Muscle layer of colon (tissue), 2 donors: ENCODE results near the gene SQSTM1.
A peak's percentile ranks its signal among the peaks of the same experiment; 100 is the strongest.

Experiments used
- H3K27ac ChIP-seq: one replicate; pipeline ENCODE4 v1.7.0; 2013; ENCODE audit warnings: low read depth, mild to moderate bottlenecking, low read length, moderate library complexity
- H3K27me3 ChIP-seq, 2 donors: one replicate each; pipeline ENCODE4 v1.7.0; 2013; ENCODE audit warnings: low read length in 2 of 2, mild to moderate bottlenecking in 2 of 2; ENCODE audit not compliant: insufficient read depth in 2 of 2, control insufficient read depth in 1 of 2
- H3K36me3 ChIP-seq: one replicate; pipeline ENCODE4 v1.7.0; 2013; ENCODE audit warnings: mild to moderate bottlenecking, low read length; ENCODE audit not compliant: insufficient read depth
- H3K4me1 ChIP-seq: one replicate; pipeline ENCODE4 v1.7.0; 2013; ENCODE audit warnings: mild to moderate bottlenecking, low read length; ENCODE audit not compliant: insufficient read depth
- H3K4me3 ChIP-seq, 2 donors: one replicate each; pipeline ENCODE4 v1.7.0; 2013; ENCODE audit warnings: low read length in 2 of 2, low read depth in 1 of 2, mild to moderate bottlenecking in 1 of 2, moderate library complexity in 1 of 2
- H3K9ac ChIP-seq: one replicate; pipeline ENCODE4 v1.7.0; 2013; ENCODE audit warnings: low read length
- H3K9me3 ChIP-seq: one replicate; pipeline ENCODE4 v1.7.0; 2013; ENCODE audit warnings: mild to moderate bottlenecking, low read length
- donor health status: abdominal sarcoma.
- donor health status: Adenocarcinoma of cecum.

Gene SQSTM1

DNA sequence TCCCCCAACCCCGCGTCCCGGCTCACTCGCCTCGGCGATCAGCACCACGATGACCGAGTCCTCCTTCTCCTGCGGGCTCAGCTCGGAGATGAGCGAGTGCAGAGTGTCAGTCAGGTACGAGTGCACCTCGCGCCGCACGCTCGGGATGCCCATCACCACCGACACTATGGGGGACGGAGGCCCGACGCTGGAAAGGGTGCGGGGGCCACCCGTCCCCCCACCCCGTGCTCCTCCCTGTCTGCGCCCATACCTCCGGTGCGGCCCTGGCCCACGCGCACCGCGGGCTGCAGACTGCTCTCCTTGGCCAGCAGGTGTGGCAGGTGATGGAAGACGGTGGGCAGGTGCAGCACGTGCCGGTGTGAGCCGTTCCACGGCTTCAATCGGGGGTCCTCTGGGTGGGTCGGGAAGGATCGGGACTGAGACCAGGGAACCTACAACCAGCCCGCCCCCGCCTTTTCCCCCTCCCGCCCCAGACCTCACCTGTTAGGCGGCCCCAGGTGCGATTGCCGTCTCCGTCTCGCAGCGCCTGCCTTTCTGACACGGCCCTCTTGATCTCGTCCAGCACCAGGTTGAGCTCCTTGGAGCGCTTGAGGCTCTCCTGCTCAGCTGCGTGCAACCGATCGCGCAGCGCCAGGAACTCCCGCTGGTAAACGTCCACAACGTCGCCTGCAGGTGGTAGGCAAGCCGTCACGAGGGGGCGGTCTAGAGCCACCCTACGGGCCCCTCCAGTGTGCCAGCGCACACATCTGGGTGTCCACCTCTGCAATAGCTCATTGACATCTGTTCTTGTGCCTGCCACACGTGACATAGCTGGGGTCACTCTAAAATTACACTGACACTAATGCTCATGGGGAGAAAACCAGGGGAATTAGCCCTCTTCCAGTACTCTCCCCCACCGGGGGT is 19.1 kb upstream of the SQSTM1 start:
- Histone ChIP-seq H3K27ac (no peak overlapping the region), H3K4me3 (no peak overlapping the region)

GRCh38 chr5:179802207-179802883 is 18.4 kb upstream of the SQSTM1 start:
- Histone ChIP-seq H3K27ac (no peak overlapping the region), H3K4me3 (no peak overlapping the region), H3K36me3 (peaks cover 35% of the 10 kb centered on the region), H3K9ac (no peak overlapping the region), H3K4me1 (peaks cover 32% of the 10 kb centered on the region), H3K27me3 (no peaks in the 10 kb centered on the region), H3K9me3 (no peaks in the 10 kb centered on the region)

More for the DNA sequence above, 19.1 kb upstream of the SQSTM1 start:
- Histone ChIP-seq H3K9me3 (no peaks in the 10 kb centered on the region), H3K9ac (no peak overlapping the region), H3K27me3 (no peaks in the 10 kb centered on the region), H3K36me3 (peaks cover 35% of the 10 kb centered on the region), H3K4me1 (peaks cover 37% of the 10 kb centered on the region)

DNA sequence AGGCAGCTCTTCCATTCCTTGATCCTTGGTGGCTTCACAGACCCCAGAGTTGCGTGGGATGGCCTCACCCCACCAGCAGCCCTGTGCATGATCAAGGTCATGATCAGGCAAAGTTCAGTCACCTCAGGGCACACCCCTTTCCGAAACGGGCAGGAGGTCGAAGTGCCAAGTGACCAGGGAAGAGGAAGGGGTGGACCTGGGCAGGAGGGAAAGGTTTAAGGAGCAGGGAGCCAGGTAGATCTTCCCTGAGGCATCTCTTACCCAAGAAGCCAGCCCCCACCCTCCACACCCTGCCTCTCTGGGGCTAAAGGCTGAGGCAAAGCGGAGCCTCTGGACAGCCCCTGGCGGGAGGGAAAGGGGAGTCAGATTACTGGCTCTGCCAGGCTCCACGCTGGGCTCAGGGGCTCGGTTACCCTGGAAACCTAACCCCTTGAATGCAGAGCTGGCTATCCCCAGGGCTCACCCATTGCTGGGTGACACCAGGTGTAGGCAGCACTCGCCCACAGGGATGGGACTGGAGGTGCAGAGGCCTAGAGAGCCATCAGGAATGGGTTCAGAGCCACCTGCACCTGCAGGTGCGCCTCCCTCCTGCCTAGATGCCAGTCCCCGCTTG is 17.6 kb upstream of the SQSTM1 start:
- no peak overlapping the region for H3K9ac ChIP-seq

DNA sequence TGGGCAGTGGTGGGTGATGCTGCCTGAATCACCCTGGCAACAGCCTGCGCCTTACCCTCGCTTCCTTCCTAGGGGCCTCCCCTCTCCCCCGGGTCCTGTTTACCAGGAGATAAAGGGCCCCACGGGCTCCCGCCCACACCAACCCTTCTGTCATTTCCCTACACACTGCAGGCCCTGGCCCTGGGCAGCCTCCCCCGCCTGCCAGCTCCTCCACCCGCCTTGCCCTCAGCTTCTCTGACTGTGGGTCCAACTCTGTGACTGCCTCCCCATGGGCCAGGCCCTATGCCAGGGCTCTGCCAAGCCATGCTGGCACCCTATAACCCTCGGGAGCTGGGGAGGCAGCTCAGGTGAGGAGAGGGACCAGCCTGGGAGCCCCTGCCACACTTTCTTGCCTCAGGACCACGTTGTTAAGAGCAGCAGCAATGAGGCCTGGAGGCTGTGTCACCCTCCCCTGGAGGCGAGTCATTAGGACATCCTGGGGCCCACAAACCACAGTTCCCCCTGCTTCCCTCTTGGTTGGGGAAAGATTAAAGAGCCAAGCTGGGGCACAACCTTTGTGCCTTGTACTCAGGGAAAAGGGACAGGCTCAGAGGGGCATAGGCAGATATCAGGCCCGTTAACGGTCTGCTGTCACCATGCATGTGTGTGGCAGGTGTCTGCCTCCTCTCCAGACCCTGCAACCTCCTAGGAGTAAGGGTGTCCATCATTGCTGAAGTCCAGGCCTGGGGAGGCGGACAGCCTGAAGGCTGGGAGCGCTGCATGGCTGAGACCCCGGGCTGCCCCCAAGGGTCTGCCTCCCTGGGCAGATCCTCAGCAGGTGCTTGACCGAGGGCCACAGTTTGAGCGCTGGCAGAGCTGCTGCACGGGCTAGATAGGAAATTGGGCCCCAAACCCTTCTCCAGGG is 16.8 kb upstream of the SQSTM1 start:
- H3K27ac ChIP-seq = no peak overlapping the region
- H3K9ac ChIP-seq = no peak overlapping the region
- peaks cover 25% of the 10 kb centered on the region for H3K36me3 ChIP-seq

More for the DNA sequence above, 17.6 kb upstream of the SQSTM1 start:
- no peak overlapping the region for H3K4me3 ChIP-seq
- H3K9me3 ChIP-seq = no peaks in the 10 kb centered on the region
- no peak overlapping the region for H3K27ac ChIP-seq
- no peaks in the 10 kb centered on the region for H3K27me3 ChIP-seq
- H3K4me1 ChIP-seq = peaks cover 32% of the 10 kb centered on the region
- peaks cover 33% of the 10 kb centered on the region for H3K36me3 ChIP-seq

DNA sequence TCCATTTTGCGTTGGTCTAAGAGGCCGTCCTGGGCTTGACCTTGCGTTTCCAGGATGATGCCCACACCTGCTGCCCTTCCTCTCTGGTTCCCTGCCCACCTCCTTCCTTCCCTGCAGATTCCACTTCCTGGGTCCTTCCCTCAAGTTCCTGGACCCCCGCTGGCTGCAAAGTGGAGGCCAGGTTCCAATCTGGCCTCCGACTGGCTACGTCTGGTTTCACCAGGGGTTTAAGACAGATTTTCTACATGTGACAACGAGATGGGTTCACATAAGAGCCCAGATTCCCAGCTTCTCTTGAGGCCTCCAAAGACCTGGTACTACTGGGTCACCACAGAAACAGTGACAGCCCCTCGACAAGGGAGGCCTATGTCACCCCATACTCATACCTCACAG is 16.2 kb upstream of the SQSTM1 start:
- Histone ChIP-seq H3K9ac (peak overlapping the region; percentile 54), H3K27me3 (no peaks in the 10 kb centered on the region), H3K9me3 (no peaks in the 10 kb centered on the region), H3K4me3 (peak overlapping the region in 1 of 2 donors; percentile 60), H3K4me1 (peaks cover 32% of the 10 kb centered on the region), H3K36me3 (peaks cover 18% of the 10 kb centered on the region), H3K27ac (no peak overlapping the region)

More for the DNA sequence above, 16.8 kb upstream of the SQSTM1 start:
- Histone ChIP-seq H3K9me3 (no peaks in the 10 kb centered on the region), H3K4me1 (peaks cover 32% of the 10 kb centered on the region), H3K27me3 (no peaks in the 10 kb centered on the region), H3K4me3 (no peak overlapping the region)

- Histone ChIP-seq H3K36me3 (peaks cover 13% of the 10 kb centered on the region), H3K4me1 (peaks cover 32% of the 10 kb centered on the region), H3K9ac (peak overlapping the region; percentile 54), H3K4me3 (peak overlapping the region; percentile 60 to 94), H3K27me3 (no peaks in the 10 kb centered on the region), H3K9me3 (no peaks in the 10 kb centered on the region), H3K27ac (peak overlapping the region; percentile 75)
These were observed 15.6 kb upstream of the SQSTM1 start for GRCh38 chr5:179805070-179805528.

DNA sequence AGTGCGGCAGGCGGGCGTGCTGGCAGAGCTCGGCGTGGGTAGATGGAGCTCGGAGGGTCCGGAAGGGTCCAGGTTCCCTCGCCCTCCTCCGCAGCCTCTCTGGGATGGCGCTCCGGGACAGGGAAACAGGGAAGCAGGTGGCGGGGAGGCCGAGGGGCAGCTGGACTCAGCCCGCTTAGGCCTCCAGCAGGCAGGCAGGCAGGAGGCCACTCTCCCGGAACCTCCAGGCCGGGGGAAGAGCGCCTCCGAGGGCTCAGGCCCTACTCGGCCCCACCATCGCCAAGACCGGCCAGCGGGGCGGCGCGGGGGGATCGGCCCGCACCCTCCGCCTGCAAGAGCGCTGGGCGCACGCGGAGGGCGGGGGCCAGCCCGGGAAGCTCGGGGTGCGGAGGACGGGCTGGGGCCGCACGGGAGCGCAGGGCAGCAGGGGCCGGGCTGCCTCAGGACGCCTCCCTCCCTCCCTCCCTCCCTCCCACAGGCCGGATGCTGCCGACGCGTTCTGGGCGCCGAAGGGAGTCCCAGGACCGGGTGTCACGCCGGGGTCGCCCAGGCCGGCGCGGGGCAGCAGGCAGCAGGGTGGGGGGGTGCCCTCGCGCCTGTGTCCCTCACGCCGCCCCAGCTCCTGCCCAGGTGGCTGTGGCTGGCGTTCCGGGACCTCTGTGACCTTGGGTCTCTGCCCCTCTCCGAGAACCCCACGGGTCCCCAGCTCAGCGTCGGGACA is 15.0 kb upstream of the SQSTM1 start:
- no peaks in the 10 kb centered on the region for H3K27me3 ChIP-seq
- peaks cover 9% of the 10 kb centered on the region for H3K36me3 ChIP-seq
- H3K27ac ChIP-seq = peak overlapping the region; percentile 75
- H3K4me3 ChIP-seq = peak overlapping the region; percentile 60 to 94
- H3K9ac ChIP-seq = peak overlapping the region; percentile 54
- no peaks in the 10 kb centered on the region for H3K9me3 ChIP-seq
- H3K4me1 ChIP-seq = peaks cover 32% of the 10 kb centered on the region

DNA sequence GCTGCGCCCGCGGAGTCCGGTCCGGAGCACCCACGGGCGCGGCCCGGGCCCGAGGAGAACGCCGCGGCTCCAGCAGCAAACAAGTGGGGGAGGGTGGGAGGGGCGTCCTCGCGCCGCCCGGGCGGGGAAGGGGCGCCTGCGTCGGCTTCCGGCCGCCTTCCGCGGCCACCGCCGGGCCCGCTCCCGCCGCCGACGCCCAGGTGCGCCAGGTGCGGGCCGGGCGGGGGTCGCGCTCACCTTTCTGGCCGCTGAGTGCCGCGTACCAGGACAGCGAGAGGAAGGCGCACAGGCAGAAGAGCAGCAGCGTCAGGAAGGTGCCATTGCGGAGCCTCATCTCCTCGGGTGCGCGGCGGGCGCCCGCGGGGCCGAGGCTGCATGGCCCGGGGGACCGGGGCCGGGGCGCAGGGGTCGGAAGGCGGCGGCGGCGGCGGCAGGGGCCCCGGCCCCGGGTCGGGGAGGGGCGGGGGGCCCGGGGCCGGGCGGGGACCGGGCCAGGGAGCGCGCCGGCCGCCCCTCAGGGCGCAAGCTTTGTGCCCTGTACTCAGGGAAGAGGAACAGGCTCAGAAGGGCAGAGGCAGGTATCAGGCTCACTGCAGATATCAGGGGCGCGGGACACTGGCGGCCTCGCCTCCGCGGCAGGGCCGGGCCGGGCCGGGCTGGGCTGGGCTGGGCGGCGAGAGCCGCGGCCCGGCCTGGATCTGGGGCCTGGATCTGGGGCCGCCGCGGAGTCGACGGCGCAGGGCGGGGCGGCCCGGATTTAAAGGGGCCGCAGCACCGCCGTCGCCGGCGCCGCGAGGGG is 14.3 kb upstream of the SQSTM1 start, which contains the start of gene MGAT4B:
MGAT4B (minus strand) TSS at position 617 of the 799 bp plus-strand sequence; CDS start at position 334, 283 bp downstream.
- H3K4me3 ChIP-seq = peak within 1 kb of the TSS; percentile 60 to 94
- H3K9me3 ChIP-seq = no peaks in the 10 kb centered on the region
- peak within 1 kb of the TSS; percentile 91 for H3K27ac ChIP-seq
- H3K36me3 ChIP-seq = peaks cover 9% of the 10 kb centered on the region
- H3K4me1 ChIP-seq = peaks cover 32% of the 10 kb centered on the region
- H3K9ac ChIP-seq = no peak within 1 kb of the TSS
- no peaks in the 10 kb centered on the region for H3K27me3 ChIP-seq

DNA sequence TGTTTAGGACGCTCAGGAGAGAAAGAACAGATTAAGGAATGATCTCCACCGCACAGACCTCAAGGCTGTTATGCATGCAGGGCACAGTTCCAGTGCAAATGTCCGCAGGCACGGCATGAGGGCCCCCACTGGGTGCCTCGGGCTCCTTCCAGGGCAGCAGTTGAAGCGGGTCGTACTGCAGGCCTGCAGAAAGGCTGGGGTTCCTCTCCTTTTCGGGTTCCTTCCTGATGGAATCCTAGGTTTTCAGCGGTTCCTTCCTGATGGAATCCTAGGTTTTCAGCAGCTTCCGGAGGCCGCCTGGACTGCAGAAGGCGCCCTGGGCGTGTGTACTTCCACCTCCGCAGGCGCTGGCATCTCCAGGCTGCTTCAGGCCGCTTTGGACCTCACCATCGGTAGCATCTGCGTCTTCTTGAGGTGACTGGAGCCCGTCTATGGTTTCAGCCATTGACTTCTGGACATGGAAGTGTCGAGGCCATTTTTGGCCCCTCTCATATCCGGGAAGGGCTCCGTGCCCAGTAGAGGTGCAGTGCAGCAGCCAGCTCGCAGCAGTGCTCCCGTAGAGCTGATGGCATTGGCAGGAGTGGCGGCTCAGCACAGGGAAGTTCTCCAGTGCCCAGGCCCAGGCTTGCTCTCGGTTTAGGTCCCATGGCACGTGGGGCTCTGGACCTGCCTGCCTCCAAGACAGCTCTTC is 8.4 kb upstream of the SQSTM1 start:
- H3K27me3 ChIP-seq = no peaks in the 10 kb centered on the region

More for the DNA sequence above, 8.4 kb upstream of the SQSTM1 start:
- Histone ChIP-seq H3K9ac (no peak overlapping the region), H3K27ac (no peak overlapping the region), H3K4me1 (peaks cover under 1% of the 10 kb centered on the region), H3K36me3 (peaks cover 5% of the 10 kb centered on the region), H3K4me3 (no peak overlapping the region), H3K9me3 (no peaks in the 10 kb centered on the region)
